ENCODE results near the gene NPBWR2.
A peak's percentile ranks its signal among the peaks of the same experiment; 100 is the strongest.

The NPBWR2 gene

GRCh38 chr20:64109831-64110391, 2.5 kb upstream of the NPBWR2 start:
- TF ChIP-seq KLF16 (tag by site-specific recombination; IDR thresholded peaks at IDR 0.05), result no peak
- no peak for TF ChIP-seq PATZ1 (tag by site-specific recombination; IDR thresholded peaks at IDR 0.05)
- TF ChIP-seq PRDM4 (tag by site-specific recombination; IDR thresholded peaks at IDR 0.05), result no peak
- TF ChIP-seq ZNF529 (tag by site-specific recombination; IDR thresholded peaks at IDR 0.05; ENCODE audit: insufficient replicate concordance), result no peak
- no peak for TF ChIP-seq ZNF514 (tag by site-specific recombination; IDR thresholded peaks at IDR 0.05)
- TF ChIP-seq ZEB2 (tag by site-specific recombination; IDR thresholded peaks at IDR 0.05), result no peak
- TF ChIP-seq ZNF24 (tag by site-specific recombination; IDR thresholded peaks at IDR 0.05), result no peak
- ChIA-PET CTCF (interaction anchor here (1.1 to 2.8 kb wide), 2 partner anchors 9 to 11 kb away, joined by 3 to 15 read pairs; no protein-coding TSS in a partner anchor), POLR2A (no interaction called here)
- Histone ChIP-seq H3K9me3 (ENCODE audit: control insufficient read depth, insufficient read depth, low read depth, low read length) (no peaks in the 10 kb centered on the region), H3K4me3 (ENCODE audit: low read depth, low read length) (no peak overlapping the region), H3K27ac (ENCODE audit: extremely low read depth, low read depth, low read length) (no peak overlapping the region), H3K4me1 (ENCODE audit: control insufficient read depth, insufficient read depth, low read length) (no peaks in the 10 kb centered on the region), H3K36me3 (ENCODE audit: control insufficient read depth in 2 of 2, insufficient read depth in 1 of 2, low read length in 2 of 2) (no peaks in the 10 kb centered on the region)

DNA sequence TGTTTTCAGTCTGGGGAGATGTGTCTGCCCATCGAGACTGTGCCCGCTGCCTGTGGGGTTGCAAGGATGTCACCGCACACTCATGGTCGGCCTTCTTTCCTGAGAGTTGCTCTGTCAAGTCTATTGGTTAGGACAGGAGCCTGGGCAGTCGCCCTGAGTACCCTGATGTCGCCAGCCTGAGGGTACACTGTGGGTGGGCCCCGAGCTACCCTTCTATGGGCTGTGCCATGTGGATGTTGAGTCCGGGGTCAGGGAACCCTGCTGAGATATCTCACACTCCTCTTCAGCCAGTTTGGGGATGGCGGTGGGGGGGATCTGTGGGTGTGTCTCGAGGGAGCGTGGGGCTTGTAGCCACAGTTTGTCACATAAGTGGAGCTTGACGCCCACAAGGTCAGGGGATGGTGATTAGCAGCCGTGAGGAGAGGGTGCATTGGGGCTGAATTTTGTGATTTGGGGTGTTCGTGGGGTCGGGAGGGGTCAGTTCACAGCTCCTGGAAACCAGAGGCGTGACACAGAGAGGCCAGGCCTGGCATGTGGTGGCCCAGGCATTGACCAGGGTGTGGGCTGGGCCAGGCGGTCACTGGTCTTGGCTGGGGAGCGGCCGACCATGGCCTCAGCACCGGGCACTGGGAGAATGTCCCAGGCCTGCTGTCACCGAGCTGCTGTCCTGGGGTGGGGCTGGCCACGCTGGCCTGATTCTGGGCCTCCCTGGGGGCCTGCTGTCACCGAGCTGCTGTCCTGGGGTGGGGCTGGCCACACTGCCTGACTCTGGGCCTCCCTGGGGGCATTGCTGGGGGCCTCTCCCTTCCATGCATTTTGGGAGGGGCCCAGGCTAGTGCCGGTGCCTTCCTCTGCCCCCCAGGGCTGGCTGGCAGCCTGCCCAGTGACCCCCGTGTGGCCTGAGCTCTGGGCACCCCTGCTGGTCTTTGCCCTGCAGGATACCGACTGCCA, 1.6 kb upstream of the NPBWR2 start:
- POLR2A ChIA-PET, result no interaction called here
- H3K27ac ChIP-seq (ENCODE audit: extremely low read depth, low read depth, low read length), result no peak overlapping the region
- H3K4me3 ChIP-seq (ENCODE audit: low read depth, low read length), result no peak overlapping the region
- H3K36me3 ChIP-seq (ENCODE audit: control insufficient read depth in 2 of 2, insufficient read depth in 1 of 2, low read length in 2 of 2), result no peaks in the 10 kb centered on the region
- no peaks in the 10 kb centered on the region for H3K4me1 ChIP-seq (ENCODE audit: control insufficient read depth, insufficient read depth, low read length)
- CTCF ChIA-PET, result interaction anchor here (1.5 to 2.8 kb wide), 2 partner anchors 11 to 17 kb away, joined by 3 to 15 read pairs; no protein-coding TSS in a partner anchor
- no peaks in the 10 kb centered on the region for H3K9me3 ChIP-seq (ENCODE audit: control insufficient read depth, insufficient read depth, low read depth, low read length)
- TF ChIP-seq GLI2 (tag by site-specific recombination; IDR thresholded peaks at IDR 0.05; ENCODE audit: borderline replicate concordance, low read depth), result no peak
- TF ChIP-seq EGR2 (tag by site-specific recombination; IDR thresholded peaks at IDR 0.05; ENCODE audit: low read depth), result peak; percentile 79
- TF ChIP-seq BCL11B (tag by site-specific recombination; IDR thresholded peaks at IDR 0.05; ENCODE audit: low read depth), result no peak
- TF ChIP-seq ZNF837 (tag by site-specific recombination; IDR thresholded peaks at IDR 0.05), result no peak
- no peak for TF ChIP-seq REST (tag by site-specific recombination; IDR thresholded peaks at IDR 0.05)
- no peak for TF ChIP-seq ZBTB21 (tag by site-specific recombination; IDR thresholded peaks at IDR 0.05)
- TF ChIP-seq ZNF501 (tag by site-specific recombination; IDR thresholded peaks at IDR 0.05), result no peak
- TF ChIP-seq KLF9 (tag by site-specific recombination; IDR thresholded peaks at IDR 0.05; ENCODE audit: low read depth), result 0 out of 2 replicates have a peak, but pooled peaks have one; percentile 30
- TF ChIP-seq ZNF843 (tag by site-specific recombination; IDR thresholded peaks at IDR 0.05), result no peak
- TF ChIP-seq GLIS1 (tag by site-specific recombination; IDR thresholded peaks at IDR 0.05), result peak; percentile 100
- no peak for TF ChIP-seq ZNF596 (tag by site-specific recombination; IDR thresholded peaks at IDR 0.05)
- TF ChIP-seq ZNF423 (tag by site-specific recombination; IDR thresholded peaks at IDR 0.05), result no peak
- TF ChIP-seq ZSCAN5A (tag by site-specific recombination; IDR thresholded peaks at IDR 0.05), result no peak
- no peak for TF ChIP-seq ZNF426 (tag by site-specific recombination; IDR thresholded peaks at IDR 0.05)
- TF ChIP-seq ZNF561 (tag by site-specific recombination; IDR thresholded peaks at IDR 0.05; ENCODE audit: borderline replicate concordance), result no peak
- no peak for TF ChIP-seq ZBTB48 (tag by site-specific recombination; IDR thresholded peaks at IDR 0.05)
- TF ChIP-seq ZNF140 (tag by site-specific recombination; IDR thresholded peaks at IDR 0.05), result no peak
- no peak for TF ChIP-seq TCF7L2 (IDR thresholded peaks at IDR 0.05; ENCODE audit: borderline replicate concordance, low read depth, low read length)
